GM21526 (cell line): ENCODE data around the gene CLEC2B.

ENCODE experiments used
- ATAC-seq: cut with Tn5 transposase; IDR thresholded peaks from one replicate; pipeline ENCODE4 v1.9.1; 2021; ENCODE audit warnings: moderate library complexity; ENCODE audit not compliant: unreplicated experiment, low FRiP score

The CLEC2B gene

GRCh38 chr12:9810671-9811070, 58.5 kb downstream of the CLEC2B start:
- no peak for ATAC-seq

GRCh38 chr12:9809866-9810265, 59.3 kb downstream of the CLEC2B start:
- no peak for ATAC-seq

GRCh38 chr12:9809338-9809737, 59.8 kb downstream of the CLEC2B start:
- no peak for ATAC-seq

- ATAC-seq: no peak
Observed at GRCh38 chr12:9808504-9808903, 60.6 kb downstream of the CLEC2B start.

- no peak for ATAC-seq
Observed at GRCh38 chr12:9806714-9807113, 62.4 kb downstream of the CLEC2B start.

- ATAC-seq: no peak
Observed at GRCh38 chr12:9805883-9806282, 63.3 kb downstream of the CLEC2B start.
